ENCODE results near the gene POLR1C.

Gene POLR1C

DNA sequence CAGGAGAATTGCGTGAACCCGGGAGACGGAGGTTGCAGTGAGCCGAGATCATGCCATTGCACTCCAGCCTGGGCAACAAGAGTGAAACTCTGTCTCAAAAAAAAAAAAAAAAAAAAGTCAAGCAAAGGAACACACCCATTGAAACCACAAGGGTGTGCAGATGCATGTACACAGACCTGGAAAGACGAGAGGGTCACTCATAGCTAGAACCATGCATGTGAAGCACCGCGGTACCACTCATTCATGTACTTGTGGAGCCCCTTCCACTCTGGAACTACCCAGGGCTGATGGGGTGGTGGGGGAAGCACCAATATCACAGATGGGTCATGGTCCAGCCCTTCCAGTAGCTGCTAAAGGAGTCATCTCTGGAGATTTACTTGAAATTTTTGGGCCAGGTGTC, 46.9 kb upstream of the POLR1C start:
- POLR2A ChIA-PET, result interaction anchor here (2.7 kb wide), 1 partner anchor 8 kb away, joined by 7 read pairs; the partner anchor contains the start of gene TJAP1
- CTCF ChIA-PET, result no interaction called here
- DNase-seq (ENCODE audit: extremely low spot score), result no peak
- TF ChIP-seq SUZ12 (IDR thresholded peaks at IDR 0.05) (no peak), FOXM1 (IDR thresholded peaks at IDR 0.05; ENCODE audit: borderline replicate concordance) (no peak), HDGF (IDR thresholded peaks at IDR 0.05; ENCODE audit: borderline replicate concordance) (no peak), FOXK2 (IDR thresholded peaks at IDR 0.05) (no peak), ZNF384 (IDR thresholded peaks at IDR 0.05) (peak; percentile 30; the same call in 1 of the 2 replicates)

DNA sequence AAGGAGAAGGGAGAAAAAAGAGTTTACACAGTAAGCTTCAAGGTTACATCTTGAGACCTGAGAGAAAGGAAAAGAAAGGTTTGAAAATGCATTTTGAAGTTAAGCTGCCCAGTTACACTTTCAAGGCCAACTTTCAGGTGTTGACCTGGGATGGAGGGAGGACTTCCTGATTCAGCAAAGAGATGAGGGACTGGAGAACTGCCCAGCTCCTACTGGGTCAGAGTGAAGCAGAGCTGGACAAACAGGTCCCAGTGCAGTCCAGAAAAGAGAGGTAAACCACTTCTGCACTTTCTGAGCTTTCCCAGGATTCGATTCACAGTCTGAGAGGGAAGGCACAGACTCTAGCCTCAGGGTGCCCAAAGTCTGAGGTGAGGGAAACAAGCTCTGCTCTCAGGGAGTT, 45.5 kb upstream of the POLR1C start:
- no peak for TF ChIP-seq ZNF384 (IDR thresholded peaks at IDR 0.05)
- TF ChIP-seq CTBP1 (IDR thresholded peaks at IDR 0.05; ENCODE audit: borderline replicate concordance), result no peak
- TF ChIP-seq LEF1 (IDR thresholded peaks at IDR 0.05; ENCODE audit: borderline replicate concordance), result no peak
- no peak for TF ChIP-seq BHLHE40 (IDR thresholded peaks at IDR 0.05; ENCODE audit: borderline replicate concordance)
- no peak for TF ChIP-seq ELF4 (IDR thresholded peaks at IDR 0.05)
- no peak for TF ChIP-seq ARNT (IDR thresholded peaks at IDR 0.05)
- no peak for TF ChIP-seq FOXK2 (IDR thresholded peaks at IDR 0.05)
- no peak for TF ChIP-seq FOXM1 (IDR thresholded peaks at IDR 0.05; ENCODE audit: borderline replicate concordance)
- no peak for TF ChIP-seq SP1 (IDR thresholded peaks at IDR 0.05)
- TF ChIP-seq L3MBTL2 (conservative IDR thresholded peaks at IDR 0.05), result no peak
- no peak for TF ChIP-seq SUZ12 (IDR thresholded peaks at IDR 0.05)
- no peak for TF ChIP-seq TARDBP (IDR thresholded peaks at IDR 0.05)
- no peak for TF ChIP-seq HDGF (IDR thresholded peaks at IDR 0.05; ENCODE audit: borderline replicate concordance)
- TF ChIP-seq, protein P1, sequence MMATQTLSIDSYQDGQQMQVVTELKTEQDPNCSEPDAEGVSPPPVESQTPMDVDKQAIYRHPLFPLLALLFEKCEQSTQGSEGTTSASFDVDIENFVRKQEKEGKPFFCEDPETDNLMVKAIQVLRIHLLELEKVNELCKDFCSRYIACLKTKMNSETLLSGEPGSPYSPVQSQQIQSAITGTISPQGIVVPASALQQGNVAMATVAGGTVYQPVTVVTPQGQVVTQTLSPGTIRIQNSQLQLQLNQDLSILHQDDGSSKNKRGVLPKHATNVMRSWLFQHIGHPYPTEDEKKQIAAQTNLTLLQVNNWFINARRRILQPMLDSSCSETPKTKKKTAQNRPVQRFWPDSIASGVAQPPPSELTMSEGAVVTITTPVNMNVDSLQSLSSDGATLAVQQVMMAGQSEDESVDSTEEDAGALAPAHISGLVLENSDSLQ (IDR thresholded peaks at IDR 0.05), result no peak
- no peak for TF ChIP-seq NFRKB (IDR thresholded peaks at IDR 0.05)
- no peak for TF ChIP-seq FOXA1 (IDR thresholded peaks at IDR 0.05)
- POLR2A ChIA-PET, result interaction anchor here (0.9 kb wide), 1 partner anchor 15 kb away, joined by 4 read pairs; no protein-coding TSS in a partner anchor
- DNase-seq (ENCODE audit: extremely low spot score), result no peak
- CTCF ChIA-PET, result interaction anchor here (0.5 kb wide), 1 partner anchor 52 kb away, joined by 3 read pairs; no protein-coding TSS in a partner anchor

DNA sequence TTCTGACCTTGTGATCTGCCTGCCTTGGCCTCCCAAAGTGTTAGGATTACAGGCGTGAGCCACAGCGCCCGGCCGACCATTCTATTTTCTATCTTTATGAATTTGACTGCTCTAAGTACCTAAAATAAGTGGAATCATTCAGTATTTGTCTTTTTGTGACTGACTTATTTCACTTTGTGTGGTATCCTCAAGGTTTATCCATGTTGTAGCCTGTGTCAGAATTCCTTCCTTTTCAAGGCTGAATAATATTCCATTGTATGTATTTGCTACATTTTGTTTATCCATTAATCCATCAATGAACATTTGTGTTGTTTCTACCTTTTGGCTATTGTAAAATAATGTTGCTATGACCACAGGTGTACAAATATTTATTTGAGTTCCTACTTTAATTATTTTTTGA, 44.4 kb upstream of the POLR1C start:
- ChIA-PET POLR2A (no interaction called here), CTCF (no interaction called here)
- no peak for DNase-seq (ENCODE audit: extremely low spot score)
- TF ChIP-seq, protein P1 (IDR thresholded peaks at IDR 0.05), result no peak
- TF ChIP-seq ELF4 (IDR thresholded peaks at IDR 0.05), result no peak
- TF ChIP-seq L3MBTL2 (conservative IDR thresholded peaks at IDR 0.05), result no peak
- TF ChIP-seq ZNF384 (IDR thresholded peaks at IDR 0.05), result no peak
- TF ChIP-seq HDGF (IDR thresholded peaks at IDR 0.05; ENCODE audit: borderline replicate concordance), result no peak
- no peak for TF ChIP-seq SUZ12 (IDR thresholded peaks at IDR 0.05)
- no peak for TF ChIP-seq FOXA1 (IDR thresholded peaks at IDR 0.05)
- TF ChIP-seq BHLHE40 (IDR thresholded peaks at IDR 0.05; ENCODE audit: borderline replicate concordance), result no peak
- TF ChIP-seq FOXK2 (IDR thresholded peaks at IDR 0.05), result no peak
- TF ChIP-seq LEF1 (IDR thresholded peaks at IDR 0.05; ENCODE audit: borderline replicate concordance), result no peak
- no peak for TF ChIP-seq ARNT (IDR thresholded peaks at IDR 0.05)
- no peak for TF ChIP-seq TARDBP (IDR thresholded peaks at IDR 0.05)
- TF ChIP-seq FOXM1 (IDR thresholded peaks at IDR 0.05; ENCODE audit: borderline replicate concordance), result no peak

DNA sequence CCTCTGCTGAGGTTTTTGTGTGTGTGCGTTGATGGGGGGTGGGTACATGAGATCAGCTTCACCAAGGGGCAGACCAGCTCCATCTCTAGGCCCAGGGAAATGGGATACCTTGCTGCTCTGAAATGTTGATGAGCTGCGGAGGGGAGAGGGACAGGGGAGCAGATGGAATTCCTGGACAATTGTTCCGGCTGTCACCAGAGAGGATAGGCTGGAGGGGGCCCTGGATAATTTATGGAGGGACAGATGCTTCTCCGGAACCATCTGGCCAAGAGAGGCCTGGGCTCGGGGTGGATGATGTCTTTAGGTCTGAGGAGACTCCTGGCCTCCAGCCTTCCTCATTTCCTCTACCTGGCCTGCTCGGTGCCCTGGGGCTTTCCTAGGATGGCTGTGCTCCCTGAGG, 41.4 kb upstream of the POLR1C start:
- CTCF ChIA-PET, result no interaction called here
- POLR2A ChIA-PET, result interaction anchor here (1.2 kb wide), 1 partner anchor 11 kb away, joined by 3 read pairs; no protein-coding TSS in a partner anchor
- no peak for TF ChIP-seq ELF4 (IDR thresholded peaks at IDR 0.05)
- TF ChIP-seq FOXK2 (IDR thresholded peaks at IDR 0.05), result no peak
- no peak for TF ChIP-seq SP1 (IDR thresholded peaks at IDR 0.05)
- TF ChIP-seq, protein P1 (IDR thresholded peaks at IDR 0.05), result no peak
- no peak for TF ChIP-seq CTBP1 (IDR thresholded peaks at IDR 0.05; ENCODE audit: borderline replicate concordance)
- no peak for TF ChIP-seq HDGF (IDR thresholded peaks at IDR 0.05; ENCODE audit: borderline replicate concordance)
- no peak for TF ChIP-seq FOXM1 (IDR thresholded peaks at IDR 0.05; ENCODE audit: borderline replicate concordance)
- DNase-seq (ENCODE audit: extremely low spot score), result no peak

DNA sequence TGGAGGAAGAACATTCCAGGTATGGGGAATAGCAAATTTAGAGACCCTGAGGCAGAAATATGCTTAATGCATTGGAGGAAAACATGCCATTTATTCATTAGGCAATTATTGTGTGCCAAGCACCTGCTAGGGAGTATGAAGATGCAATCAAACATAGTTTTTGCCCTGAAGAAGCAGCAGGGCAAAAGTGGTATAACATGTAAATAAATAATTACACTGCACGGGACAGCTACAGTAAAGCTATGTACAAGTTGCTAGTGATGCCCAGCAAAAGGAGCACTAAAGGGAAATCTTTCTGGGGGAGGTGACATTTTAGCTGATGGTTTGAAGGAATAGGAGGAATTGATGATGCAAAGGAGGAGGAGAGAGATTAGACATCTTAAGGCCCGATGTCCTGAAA, 40.1 kb upstream of the POLR1C start:
- no peak for TF ChIP-seq ELF4 (IDR thresholded peaks at IDR 0.05)
- no peak for TF ChIP-seq LEF1 (IDR thresholded peaks at IDR 0.05; ENCODE audit: borderline replicate concordance)
- no peak for TF ChIP-seq SP1 (IDR thresholded peaks at IDR 0.05)
- CTCF ChIA-PET, result interaction anchor here (1.5 kb wide), 1 partner anchor 13 kb away, joined by 4 read pairs; no protein-coding TSS in a partner anchor
- POLR2A ChIA-PET, result interaction anchor here (1.2 to 1.8 kb wide), 7 partner anchors 13 to 423 kb away, joined by 3 to 18 read pairs (median 4); partner anchors contain the start of genes ABCC10, CUL7, DLK2 and POLR1C
- DNase-seq (ENCODE audit: extremely low spot score), result no peak

DNA sequence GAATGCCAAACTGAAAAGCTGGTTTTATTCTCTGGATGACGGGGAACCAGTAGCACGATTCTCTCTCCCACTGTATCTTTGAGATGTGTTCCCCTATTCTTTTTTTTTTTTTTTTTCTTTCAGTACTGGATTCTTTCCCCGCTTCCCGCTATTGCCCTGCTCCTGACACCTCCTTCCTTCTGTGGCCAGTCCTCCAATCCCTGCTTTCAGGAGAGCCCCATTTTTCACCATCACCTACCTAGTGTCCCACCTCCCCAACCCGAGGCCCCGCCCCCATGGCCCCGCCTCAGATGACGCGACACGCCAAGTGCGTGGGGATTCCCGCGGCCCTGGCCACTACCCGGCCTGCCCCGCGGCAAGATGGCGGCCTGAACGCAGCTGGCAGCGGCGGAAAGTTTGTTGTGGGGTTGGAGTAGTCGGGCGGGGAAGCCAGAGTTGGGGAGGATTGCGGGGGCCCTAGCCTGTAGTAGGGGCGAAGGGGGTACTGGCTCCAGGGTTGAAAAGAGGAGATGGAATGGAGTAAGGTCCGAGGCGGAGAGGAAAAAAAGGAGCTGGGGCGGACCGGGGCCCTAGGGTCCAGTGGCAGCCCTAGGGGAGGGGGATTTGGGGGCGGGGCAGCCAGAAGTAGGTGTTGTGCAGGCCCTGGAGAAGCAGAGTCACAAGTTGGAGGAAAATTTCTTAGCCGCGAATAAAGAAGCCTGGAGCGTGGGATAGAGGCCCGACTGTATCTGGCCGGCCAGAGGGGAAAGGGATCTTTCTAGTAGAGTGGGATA, 39.5 kb upstream of the POLR1C start, which contains the start of gene TJAP1:
TSS of gene TJAP1 (plus strand) at position 336 of the 773 bp plus-strand sequence. CDS start 21,432 bp downstream, outside the sequence.
- POLR2A ChIA-PET, result interaction anchor here (0.6 to 1.8 kb wide), 17 partner anchors 8 to 439 kb away, joined by 3 to 18 read pairs (median 4); partner anchors contain the start of genes ABCC10, CUL7, DLK2 and LRRC73
- CTCF ChIA-PET, result interaction anchor here (0.6 to 1.5 kb wide), 2 partner anchors 9 to 12 kb away, joined by 4 to 8 read pairs; no protein-coding TSS in a partner anchor
- peak; percentile 97 for DNase-seq (ENCODE audit: extremely low spot score)
- TF ChIP-seq ELF4 (IDR thresholded peaks at IDR 0.05), result 0 out of 2 replicates have a peak, but pooled peaks have one; percentile 23
- TF ChIP-seq, protein P1 (IDR thresholded peaks at IDR 0.05), result peak; percentile 74
- no peak for TF ChIP-seq FOXK2 (IDR thresholded peaks at IDR 0.05)
- TF ChIP-seq CTBP1 (IDR thresholded peaks at IDR 0.05; ENCODE audit: borderline replicate concordance), result no peak
- 0 out of 2 replicates have a peak, but pooled peaks have one; percentile 31 for TF ChIP-seq L3MBTL2 (conservative IDR thresholded peaks at IDR 0.05)
- peak; percentile 62; the same call in 1 of the 2 replicates for TF ChIP-seq NFRKB (IDR thresholded peaks at IDR 0.05)
- TF ChIP-seq ZNF384 (IDR thresholded peaks at IDR 0.05), result peak; percentile 65; the same call in 1 of the 2 replicates
